ENCODE data around the gene PRRT1B. TPM values are rescaled to one million over a fixed set of nuclear protein-coding genes. Genes with fewer than 3 reads are reported as not detected.

PRRT1B gene
- total RNA-seq, 1 donor from 2014 or later = not detected

DNA sequence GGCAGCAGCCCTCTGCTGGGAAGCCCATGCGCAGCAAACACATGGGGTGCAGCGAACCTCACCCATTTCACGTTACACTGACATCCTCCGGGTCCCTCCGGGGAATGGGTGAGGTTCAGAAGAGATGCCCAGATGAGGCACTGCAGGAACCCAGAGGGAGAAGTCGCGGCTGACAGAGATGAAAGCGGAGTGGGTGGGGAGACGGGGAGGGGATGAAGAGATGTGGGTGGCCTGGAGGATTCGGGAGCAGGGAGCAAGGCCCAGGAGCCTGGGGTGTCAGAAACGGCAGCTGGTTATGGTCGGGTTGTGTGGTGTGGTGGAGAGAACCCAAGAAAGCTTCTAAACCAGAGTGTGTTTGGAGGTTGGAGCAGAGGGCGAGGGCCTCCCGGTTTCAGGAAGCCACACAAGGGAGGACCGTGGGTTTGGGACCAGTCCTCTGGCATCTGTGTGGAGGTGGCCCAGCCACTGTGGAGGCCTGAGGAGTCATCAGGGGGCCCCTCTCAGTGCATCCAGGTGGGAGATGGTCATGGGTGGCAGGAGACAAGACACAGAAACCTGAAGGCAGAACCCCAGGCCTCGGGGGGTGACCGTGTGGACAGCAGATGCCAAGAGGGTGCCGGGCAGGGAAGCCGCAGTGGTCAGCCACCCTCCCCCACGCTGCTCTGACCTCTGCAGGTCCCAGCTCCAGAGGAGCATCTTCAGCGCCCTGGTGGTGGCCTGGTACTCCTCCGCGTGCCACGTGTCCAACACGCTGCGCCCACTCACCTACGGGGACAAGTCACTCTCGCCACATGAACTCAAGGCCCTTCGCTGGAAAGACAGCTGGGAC is 22.9 kb upstream of the PRRT1B start:
- DNase-seq (ENCODE audit: low read depth, low spot score) = no peak

DNA sequence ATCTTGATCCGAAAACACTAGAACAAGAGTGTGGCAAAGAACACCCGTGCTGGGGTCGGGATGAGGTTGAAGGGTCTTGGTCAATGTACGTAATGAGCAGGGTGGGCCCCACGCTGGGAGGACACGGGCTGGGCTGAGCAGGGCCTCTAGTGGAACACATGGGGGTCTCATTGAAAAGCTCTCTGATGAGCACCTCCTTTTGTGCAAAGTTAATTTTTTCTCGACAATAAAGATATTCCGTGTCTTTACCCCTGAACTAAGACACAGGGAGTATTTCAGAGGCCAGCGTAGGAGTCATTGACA is 22.3 kb upstream of the PRRT1B start:
- no peak for DNase-seq (ENCODE audit: low read depth, low spot score)

DNA sequence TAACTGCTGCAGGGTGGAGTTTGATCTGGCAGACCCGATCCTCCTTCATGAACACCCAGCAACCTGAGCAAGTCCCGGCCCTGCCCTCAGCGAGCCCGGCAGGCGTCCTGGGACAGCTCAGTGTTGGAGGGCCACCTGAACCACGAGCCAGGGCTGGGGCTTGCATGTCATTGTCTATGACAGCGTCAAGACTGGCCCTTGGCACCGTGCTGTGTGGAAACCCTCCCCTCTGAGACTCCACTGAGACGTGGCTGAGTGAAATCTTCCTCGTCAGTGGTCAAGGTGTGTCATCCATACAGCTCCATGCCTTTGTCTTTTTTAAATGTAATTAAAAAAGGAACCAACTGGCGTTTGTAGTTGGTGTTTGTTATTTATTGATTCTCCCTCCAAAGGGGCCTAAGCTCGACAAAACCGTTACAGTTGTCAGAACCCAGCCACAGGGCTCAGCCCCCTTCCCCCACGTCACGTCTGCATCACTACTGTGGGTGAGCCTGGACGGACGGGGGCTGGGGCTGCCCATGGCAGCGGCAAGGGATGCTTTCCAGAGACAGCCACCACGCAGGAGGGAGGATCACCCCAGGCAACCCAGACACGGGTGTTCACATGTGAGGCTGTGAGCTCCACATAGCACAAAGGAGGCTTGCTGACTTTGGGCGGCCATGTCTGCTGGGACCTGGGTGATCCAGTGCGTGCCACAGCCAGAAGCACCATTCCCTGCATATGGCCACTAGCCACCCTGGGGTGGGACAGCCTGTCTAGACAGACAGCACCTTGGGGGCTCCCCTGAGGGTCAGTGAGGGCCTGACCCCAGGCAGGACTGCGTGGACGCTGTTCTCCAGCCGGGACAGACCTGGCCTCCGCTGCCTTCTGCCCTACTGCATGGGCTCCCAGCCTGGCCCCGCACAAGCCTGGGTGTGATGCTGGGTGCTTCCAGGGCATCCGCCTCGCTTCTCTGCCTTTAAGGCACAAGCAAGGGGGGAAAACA is 21.6 kb upstream of the PRRT1B start:
- DNase-seq (ENCODE audit: low read depth, low spot score) = no peak

DNA sequence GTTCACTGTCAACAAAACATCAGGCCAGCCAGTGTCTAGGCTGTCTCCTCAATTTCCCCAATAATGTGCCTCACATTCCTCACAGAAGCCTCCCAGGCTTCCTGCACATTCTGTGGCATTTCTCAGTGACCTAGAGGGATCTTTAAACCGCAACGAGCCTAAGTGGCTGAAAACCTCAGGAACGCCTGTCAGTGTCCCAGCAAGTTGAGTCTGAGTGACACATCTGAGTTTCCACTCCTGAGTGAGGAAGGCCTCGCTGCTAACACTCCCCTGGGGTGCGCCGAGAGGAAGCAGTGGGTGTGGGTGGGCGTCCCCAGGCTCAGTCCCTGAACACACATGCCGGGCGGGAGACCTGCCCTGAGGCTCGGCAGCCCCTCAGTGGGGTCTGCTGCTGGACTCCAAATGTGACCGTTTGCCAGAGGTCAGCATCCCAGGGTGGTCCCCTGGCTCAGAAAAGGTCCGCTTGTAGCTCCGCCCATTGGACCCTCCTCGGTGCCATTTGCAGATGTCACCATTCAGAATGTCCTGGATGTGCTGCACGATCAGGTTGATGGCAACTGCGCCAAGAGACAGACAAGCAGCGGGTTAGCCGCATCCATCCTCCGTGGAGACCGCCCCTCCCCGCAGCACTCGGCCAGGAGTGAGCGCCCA is 20.5 kb upstream of the PRRT1B start:
- no peak for DNase-seq (ENCODE audit: low read depth, low spot score)

DNA sequence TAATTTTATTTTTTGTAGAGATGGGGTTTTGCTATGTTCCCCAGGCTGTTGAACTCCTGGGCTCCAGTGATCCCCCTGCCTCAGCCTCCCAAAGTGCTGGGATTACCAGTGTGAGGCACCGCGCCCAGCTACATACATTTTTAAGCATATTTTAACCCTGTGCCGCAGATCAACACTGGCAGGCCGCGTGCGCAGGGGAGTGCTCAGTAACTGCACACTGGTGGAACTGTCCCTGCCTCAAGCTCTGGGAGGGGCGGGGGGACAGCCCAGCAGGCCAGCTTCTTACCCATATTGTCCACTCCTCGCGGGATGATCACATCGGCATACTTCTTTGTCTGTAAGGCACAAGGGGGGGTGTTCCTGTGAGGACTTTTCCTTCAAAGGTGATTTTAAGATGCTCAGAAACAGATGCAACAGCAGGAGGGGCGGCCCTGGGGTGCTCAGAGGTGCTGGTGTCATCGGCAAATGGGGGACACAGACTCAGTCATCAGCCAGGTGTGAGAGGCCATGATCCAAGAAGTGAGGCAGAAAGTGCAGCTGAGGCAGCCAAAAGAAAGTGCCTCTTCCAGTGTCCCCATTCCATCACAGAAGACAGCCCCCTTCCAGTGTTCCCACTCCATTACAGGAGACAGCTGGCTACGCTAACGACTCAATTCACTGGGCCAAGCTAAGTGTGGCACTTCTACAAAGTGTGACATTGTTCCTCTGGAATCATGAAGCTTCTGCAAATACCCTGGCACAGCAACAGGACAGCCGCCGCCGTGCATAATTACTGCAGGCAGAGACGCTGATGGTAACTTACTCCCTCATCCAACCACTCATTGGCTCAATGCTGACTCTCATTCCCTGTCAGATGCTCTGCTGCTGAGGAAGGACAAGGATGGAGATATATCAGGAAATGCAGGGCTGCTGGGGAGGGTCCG is 19.4 kb upstream of the PRRT1B start:
- DNase-seq (ENCODE audit: low read depth, low spot score) = no peak

DNA sequence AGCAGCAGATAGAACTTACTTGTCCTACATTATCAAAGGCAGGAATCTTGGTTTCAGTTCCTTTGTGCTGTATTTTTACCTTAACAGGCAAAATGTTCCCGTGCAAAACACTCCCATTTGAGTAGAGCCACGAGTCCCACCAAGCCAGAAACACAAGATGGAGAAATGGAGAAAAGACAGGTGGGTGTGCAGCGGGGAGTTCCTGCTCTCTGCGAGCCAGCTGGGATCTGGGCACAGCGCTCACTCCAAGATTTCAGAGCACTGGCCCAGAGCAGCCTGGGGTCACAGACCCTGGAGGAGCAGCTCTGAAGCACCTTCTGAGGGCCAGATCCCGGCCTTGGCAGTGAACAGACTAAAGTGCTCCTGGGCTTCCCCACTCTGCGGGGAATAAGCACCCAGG is 17.1 kb upstream of the PRRT1B start:
- DNase-seq (ENCODE audit: low read depth, low spot score) = no peak

DNA sequence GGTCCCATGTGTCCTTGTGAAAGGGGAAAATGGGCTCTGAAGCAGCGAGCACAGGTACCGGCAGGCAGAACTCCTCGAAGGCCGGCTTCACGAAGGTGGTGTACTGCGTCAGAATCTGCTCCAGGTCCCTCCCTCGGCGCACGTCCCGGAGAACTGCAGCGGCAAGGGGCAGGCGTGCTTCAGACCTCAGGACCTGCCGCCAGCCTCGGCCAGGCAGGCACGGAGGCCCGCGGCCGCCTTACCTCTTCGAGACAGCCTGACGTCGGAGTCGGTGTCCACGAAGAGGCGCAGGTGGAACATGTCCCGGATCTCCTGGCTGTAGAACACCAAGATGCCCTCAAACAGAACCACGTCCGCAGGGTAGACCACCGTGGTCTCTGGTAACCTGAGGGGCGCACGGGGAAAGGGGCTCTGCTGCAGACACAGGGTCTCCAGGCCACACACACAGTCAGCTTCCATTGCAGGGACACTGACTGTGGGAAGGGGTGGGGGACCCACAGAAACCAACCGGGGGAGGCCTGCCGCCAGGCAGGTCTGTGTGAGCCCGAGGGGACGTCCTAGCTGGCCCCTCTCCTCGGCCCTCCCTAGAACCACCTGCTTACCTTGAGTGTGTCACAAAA is 16.3 kb upstream of the PRRT1B start:
- DNase-seq (ENCODE audit: low read depth, low spot score) = no peak

DNA sequence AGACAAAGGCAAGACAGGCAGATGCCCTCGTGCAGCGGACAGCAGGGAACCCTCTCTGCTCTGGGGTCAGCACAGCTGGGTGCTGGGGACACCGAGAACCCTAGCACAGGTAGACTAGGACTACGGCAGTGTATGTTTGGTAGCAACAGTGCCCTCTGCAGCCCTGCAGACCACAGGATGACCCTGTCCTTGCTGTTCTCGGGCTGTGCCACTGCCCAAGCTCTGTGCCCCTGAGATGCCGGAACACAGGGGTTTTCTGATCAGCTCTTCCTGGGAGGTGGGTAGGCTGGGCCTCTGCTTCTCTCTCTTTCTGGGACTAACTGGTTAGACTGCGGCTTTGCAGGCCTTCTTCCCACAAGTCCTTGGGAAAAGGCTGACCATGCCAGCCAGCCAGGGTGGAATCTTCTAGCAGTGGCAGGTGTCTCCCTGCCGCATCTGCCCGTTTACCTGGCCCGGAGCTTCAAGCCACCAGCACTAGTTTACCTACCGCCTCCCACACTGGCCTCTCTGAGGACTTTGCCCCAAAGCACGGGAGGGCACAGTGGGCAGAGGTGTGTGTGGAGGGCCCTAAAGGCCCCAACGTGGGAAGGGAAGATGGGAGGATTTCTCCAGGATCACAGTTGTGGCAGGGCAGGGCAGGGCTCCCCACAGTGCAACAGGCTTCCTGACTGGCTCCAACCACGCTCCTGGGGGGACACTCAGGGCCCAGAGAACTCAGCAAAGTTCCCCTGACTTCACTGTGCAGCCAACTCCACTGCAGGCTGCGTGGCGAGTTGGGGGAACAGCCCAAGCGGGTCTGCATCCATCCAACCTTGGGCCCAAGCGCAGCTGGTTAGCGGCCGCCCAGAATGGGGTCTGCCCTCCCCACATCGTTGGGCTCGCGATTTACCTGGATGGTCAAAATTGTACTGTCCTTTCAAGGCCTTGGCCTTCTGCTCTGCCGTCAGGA is 15.5 kb upstream of the PRRT1B start:
- no peak for DNase-seq (ENCODE audit: low read depth, low spot score)

DNA sequence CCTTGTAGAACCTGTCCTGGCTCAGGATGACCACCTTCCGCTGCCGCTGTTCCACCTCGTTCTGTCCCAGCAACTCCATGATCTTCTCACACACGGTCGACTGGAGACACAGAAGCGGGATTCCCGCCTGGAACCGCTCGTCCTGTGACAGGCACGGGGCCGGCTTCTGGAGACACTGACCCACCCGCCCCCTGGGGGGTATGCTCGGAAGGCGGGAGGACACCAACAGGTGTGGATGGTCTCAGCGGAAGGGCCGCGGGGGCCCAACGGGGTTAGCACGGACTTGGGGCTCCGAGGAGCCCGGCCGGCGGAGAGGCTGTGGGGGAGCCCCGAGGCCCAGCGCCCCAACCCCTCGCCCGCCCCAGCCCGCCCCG is 14.8 kb upstream of the PRRT1B start:
- no peak for DNase-seq (ENCODE audit: low read depth, low spot score)

DNA sequence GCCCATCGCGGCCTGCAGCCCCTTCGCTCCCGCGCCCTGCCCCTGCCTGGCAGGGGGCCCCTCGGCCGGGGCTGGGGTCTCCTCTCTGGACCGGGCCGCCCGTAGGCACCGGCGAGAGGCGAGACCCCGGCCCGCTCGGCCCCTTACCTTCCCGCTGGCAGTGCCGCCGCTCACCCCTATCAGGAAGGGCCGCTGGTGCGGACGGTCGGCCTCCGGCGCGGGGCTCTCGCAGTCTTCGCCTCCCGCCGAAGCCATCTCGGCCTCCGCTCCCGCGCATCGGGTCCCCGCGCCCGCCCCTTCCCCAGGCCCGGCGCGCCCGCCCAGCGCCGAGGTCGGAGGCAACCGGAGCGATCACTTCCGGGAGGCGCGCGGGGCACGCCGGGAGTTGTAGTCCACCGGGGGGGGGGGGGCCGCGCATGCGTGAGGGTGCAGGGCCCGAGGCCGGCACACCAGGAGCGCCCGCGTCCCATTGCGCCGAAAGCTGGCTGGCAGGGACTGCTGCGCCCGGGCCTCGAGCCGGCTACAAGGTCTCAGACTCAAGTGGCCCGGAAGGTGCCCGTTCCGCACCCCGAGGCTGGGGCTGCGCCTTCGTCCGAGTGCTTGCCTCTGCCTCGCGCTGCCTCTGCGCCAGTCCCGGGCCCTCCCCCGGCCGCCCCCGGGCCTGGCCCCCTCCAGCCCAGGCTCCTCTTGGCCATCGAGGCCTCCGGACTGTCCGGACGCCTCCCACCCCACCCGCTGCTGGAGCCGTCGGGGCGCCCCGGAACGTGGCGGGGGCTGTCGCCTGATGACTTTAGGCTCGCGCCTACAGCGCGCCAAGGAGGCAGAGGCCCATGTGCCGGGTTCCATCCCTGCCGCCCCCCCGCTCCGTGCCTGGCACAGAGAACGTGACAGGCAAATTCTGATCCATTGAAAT is 14.1 kb upstream of the PRRT1B start, which contains the start of gene UCK1:
TSS of gene UCK1 (minus strand) at position 344 of the 913 bp plus-strand sequence. CDS start at position 255, 89 bp downstream.
- DNase-seq (ENCODE audit: low read depth, low spot score) = peak; percentile 43

DNA sequence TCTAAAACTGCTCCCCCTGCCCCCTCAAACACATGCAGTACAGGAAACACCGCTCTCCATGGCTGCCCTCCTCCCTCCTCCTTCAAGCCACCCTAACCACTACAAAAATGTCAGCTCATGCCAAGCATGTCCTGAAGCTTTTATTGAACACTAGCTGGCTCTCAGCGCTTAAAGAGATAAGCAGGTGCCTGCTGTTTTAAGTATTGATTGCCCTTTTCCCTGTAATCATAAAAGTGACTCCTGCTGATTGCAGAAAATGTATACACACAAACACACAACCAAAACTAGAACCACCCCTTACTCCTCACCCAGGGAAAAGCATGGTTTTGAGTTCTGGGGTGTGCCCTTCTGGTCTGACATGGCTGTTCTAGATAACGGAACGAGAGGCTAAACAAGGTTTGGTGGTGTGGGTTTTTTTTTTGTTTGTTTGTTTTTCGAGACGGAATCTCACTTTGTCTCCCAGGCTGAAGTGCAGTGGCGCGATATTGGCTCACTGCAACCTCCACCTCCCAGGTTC is 10.5 kb upstream of the PRRT1B start:
- DNase-seq (ENCODE audit: low read depth, low spot score) = no peak

DNA sequence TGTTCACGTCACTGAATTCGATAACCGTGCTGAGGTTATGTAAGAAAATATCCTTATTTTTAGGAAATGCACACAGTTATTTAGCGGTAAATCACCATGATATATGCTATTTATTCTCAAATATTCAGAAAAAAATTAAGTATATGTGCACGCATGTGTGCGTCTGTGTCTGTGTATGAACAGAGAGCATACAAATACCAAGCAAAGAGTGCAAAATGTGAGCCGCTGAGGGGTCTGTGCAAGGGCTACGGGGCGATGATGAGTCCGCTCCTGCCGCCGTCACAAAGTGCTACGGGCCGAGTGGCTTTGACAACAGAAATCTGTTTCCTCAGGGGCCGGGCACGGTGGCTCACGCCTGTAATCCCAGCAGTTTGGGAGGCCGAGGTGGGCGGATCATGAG is 7.4 kb upstream of the PRRT1B start:
- no peak for DNase-seq (ENCODE audit: low read depth, low spot score)

DNA sequence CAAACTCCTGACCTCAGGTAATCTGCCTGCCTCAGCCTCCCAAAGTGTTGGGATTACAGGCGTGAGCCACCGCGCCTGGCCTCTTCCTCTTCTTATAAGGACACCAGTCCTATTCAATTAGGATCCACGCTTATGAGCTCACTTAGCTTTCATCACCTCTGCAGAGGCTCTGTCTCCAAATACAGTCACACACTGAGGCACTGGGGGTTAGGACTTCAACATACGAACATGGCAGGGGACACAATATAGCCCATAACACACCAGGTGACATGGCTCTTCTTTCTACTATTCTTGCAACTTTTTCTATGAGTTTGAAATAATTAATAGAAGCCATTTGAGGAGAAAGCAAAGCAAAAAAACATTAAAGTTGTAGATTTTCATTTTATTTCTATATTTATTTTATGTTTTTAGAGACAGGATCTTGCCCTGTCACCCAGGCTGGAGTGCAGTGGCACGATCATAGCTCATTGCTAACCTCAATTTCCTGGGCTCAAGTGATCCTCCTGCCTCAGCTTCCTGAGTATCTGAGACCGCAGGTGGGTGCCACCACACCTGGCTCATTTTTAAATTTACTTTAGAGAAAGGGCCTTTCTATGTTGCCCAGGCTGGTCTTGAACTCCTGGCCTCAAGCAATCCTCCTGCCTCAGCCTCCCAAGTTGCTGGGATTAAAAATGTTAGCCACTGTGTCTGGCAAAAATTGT is 6.0 kb upstream of the PRRT1B start:
- no peak for DNase-seq (ENCODE audit: low read depth, low spot score)

DNA sequence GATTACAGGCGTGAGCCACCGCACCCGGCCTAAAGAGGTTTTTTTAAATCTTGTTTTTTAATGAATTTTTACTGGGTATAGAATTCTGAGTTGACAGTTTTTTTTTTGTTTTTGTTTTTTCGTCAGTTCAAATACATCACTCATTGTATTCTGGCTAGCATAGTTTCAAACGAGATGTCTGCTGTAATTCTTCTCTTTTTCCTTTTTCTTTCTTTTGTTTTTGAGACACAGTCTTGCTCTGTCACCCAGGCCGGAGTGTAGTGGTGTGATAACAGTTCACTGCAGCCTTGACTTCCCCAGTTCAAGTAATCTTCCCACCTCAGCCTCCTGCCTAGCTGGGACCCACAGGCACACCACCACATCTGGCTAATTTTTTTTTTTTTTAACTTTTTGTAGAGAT is 2.2 kb upstream of the PRRT1B start:
- no peak for DNase-seq (ENCODE audit: low read depth, low spot score)

DNA sequence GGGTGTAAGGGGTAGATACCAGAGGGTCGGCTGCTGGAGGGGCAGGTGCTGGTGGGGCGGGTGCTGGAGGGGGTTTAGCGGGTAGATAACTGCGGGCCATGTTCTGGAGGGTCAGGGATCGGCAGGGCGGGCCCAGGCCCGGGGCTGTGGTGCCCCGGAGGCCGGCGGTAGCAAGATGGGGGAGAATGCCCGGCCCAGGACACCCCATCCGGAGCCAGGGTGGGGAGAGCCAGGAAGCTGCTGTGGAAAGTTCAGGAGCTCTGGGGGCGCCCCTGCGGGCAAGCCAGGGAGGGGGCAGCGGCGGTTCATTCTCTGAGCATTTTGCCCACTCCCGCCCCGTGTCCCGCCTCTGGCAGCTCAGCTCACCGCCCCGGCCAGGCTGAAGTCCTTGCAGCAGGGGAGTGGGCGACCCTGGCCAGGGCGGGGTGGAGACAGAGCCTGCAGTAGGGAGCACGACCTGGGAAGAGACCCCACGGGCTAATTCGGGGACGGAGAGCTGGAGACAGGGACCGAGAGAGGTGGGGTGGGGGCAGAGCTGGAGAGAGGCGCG is 538 bp downstream of the PRRT1B start:
- DNase-seq (ENCODE audit: low read depth, low spot score) = no peak

DNA sequence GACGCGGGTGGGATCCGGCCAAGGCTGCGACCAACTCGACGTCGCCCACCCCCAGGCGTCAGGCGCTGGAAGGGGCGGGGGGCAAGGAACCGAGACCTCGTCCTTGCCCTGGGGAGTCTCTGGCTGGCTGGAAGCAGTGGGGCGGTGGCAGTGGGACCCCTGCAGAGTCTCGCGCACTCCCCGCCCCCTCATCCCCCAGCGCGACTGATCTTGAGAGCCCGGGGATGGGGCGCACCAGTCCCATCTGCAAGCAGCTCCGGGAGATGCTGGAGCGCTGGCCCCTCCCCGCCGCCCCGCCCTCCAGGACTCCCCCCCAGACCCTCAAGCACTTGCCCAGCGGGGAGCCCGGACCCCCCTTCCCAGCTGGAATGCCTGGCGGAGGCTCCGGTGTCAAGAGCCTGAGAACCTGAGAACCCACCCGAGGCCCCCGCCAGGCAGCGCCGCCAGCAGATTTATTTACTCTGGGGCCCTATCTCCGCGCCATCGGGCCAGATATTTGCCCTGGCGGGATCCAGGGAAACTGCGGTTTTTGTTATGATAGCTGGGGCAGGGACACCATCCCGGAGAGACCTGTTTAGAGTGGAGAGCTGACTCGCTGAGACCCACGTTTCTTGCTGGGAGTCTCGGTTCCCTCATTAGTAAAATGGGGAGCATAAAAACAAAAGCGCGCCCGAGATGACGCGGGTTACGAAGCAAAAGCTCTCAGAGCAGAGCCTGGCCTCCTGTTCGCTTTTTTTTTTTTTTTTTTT is 1.2 kb downstream of the PRRT1B start:
- no peak for DNase-seq (ENCODE audit: low read depth, low spot score)
